K562 (cell line): Measurements from ENCODE around the gene EDEM2. TPM values are rescaled to one million over a fixed set of nuclear protein-coding genes. Genes with fewer than 3 reads are reported as not detected.

Source experiments
- CREB3L1 ChIP-seq: fragments of 450-650 bp; IDR thresholded peaks from 2 replicates; pipeline ENCODE4 v1.6.1; 2014; ENCODE audit warnings: low read depth, mild to moderate bottlenecking, moderate library complexity, borderline replicate concordance
- CTCF ChIP-seq, 3 experiments: IDR thresholded peaks in 2 of 3; conservative IDR thresholded peaks in 1 of 3; 2 replicates each; pipeline ENCODE4 v1.5.1; 2011 to 2012; ENCODE audit warnings: low read length in 3 of 3, mild to moderate bottlenecking in 3 of 3, control low read depth in 2 of 3, improper control_type of control experiment in 1 of 3, inconsistent platforms in 1 of 3, low read depth in 1 of 3, mixed read lengths in 1 of 3, moderate library complexity in 1 of 3; ENCODE audit not compliant: insufficient read depth in 2 of 3
- CUX1 ChIP-seq: fragments of 200-800 bp; sonication (Bioruptor generic); IDR thresholded peaks from 2 replicates; pipeline ENCODE4 v1.6.1; 2016; ENCODE audit warnings: missing genetic modification characterization, missing compliant biosample characterization
- DLX4 ChIP-seq: fragments of 250-450 bp; sonication (Bioruptor Pico); IDR thresholded peaks from 2 replicates; pipeline ENCODE4 v1.6.1; 2021; ENCODE audit warnings: mild to moderate bottlenecking
- FOSL1 ChIP-seq: fragments of 200-800 bp; sonication (Bioruptor generic); conservative IDR thresholded peaks from 2 replicates; pipeline ENCODE4 v1.6.1; 2016; ENCODE audit warnings: missing genetic modification characterization, missing compliant biosample characterization
- GABPB1 ChIP-seq: sonication (generic); formaldehyde crosslinking; IDR thresholded peaks from 2 replicates; pipeline ENCODE4 v1.8.0; 2022; ENCODE audit warnings: mild to moderate bottlenecking, missing genetic modification reagents
- KDM2B ChIP-seq: fragments of 250-450 bp; sonication (Bioruptor Pico); IDR thresholded peaks from 2 replicates; pipeline ENCODE4 v1.8.0; 2021; ENCODE audit warnings: mild to moderate bottlenecking, moderate library complexity
- SIN3A ChIP-seq, 2 experiments: fragments of 150-350 bp in 1 of 2; IDR thresholded peaks; 2 replicates each; pipeline ENCODE4 v1.6.1; 2011 to 2016; ENCODE audit warnings: borderline replicate concordance in 2 of 2, low read depth in 2 of 2, low read length in 2 of 2, mild to moderate bottlenecking in 2 of 2, moderate library complexity in 2 of 2; ENCODE audit not compliant: control insufficient read depth in 1 of 2
- SNIP1 ChIP-seq: fragments of 450-650 bp; IDR thresholded peaks from 2 replicates; pipeline ENCODE4 v1.7.1; 2017; ENCODE audit warnings: low read depth, mild to moderate bottlenecking
- TFAP4 ChIP-seq: sonication (generic); formaldehyde crosslinking; IDR thresholded peaks from 2 replicates; pipeline ENCODE4 v1.8.0; 2022; ENCODE audit warnings: missing genetic modification reagents, mild to moderate bottlenecking, moderate library complexity, borderline replicate concordance
- TSC22D4 ChIP-seq: fragments of 450-650 bp; IDR thresholded peaks from 2 replicates; pipeline ENCODE4 v1.6.1; 2016; ENCODE audit warnings: missing genetic modification characterization, missing biosample characterization, control low read depth
- USF1 ChIP-seq: sonication (generic); formaldehyde crosslinking; IDR thresholded peaks from 2 replicates; pipeline ENCODE4 v1.9.0; 2022; ENCODE audit warnings: mild to moderate bottlenecking, missing genetic modification reagents
- ZC3H11A ChIP-seq: IDR thresholded peaks from 2 replicates; pipeline ENCODE4 v1.6.1; 2012; ENCODE audit warnings: low read depth, low read length, improper control_type of control experiment
- ZNF384 ChIP-seq: IDR thresholded peaks from 2 replicates; pipeline ENCODE4 v1.6.1; 2012; ENCODE audit warnings: low read depth, low read length, improper control_type of control experiment
- ZNF431 ChIP-seq: sonication (generic); formaldehyde crosslinking; IDR thresholded peaks from 2 replicates; pipeline ENCODE4 v1.8.0; 2022; ENCODE audit warnings: mild to moderate bottlenecking, missing genetic modification reagents
- polyA plus RNA-seq, 8 experiments: library from polyadenylated mRNA; depleted of rRNA in 4 of 8; stranded (reverse) in 5 of 8; unstranded in 3 of 8; fragments of >200 nt; fragmentation: Nextera tagmentation in 2 of 8; fragmentation: Illumina TruSeq in 1 of 8; extraction: Ambion mirVana in 2 of 8; extraction: Trizol in 1 of 8; gene quantifications; 2 replicates each; pipeline versions ENCODE4 v1.2.1 to v1.2.3, GENCODE V29; 2011 to 2014; ENCODE audit warnings: inconsistent platforms in 1 of 8, missing spikeins in 1 of 8
- total RNA-seq, 7 experiments: library from RNA; depleted of rRNA in 6 of 7; stranded (reverse); fragments of >200 nt in 6 of 7; fragmentation: Illumina TruSeq in 2 of 7; extraction: Trizol in 2 of 7; gene quantifications; 2 replicates each; pipeline versions ENCODE4 v1.2.1 to v1.2.3, GENCODE V29; 2011 to 2021; ENCODE audit warnings: low replicate concordance in 1 of 7

EDEM2 gene
- total and polyA plus RNA-seq, 9 of the 15 experiments (the other 6 are each of a cell fraction or from before 2014, with no cell fraction given): 6.9 to 11.0 (median 9.7) TPM

GRCh38 chr20:35092524-35093266 is 54.4 kb downstream of the EDEM2 start, which contains the start of gene TRPC4AP (continued):
- TF ChIP-seq ZNF384: peak; percentile 44; the same call in 1 of the 2 replicates
- peak; percentile 99 for TF ChIP-seq CREB3L1
- peak; percentile 98 for TF ChIP-seq USF1 (CRISPR knock-in tag)
- TF ChIP-seq ZC3H11A: peak; percentile 61; the same call in 1 of the 2 replicates
- no peak for TF ChIP-seq ZNF431 (CRISPR knock-in tag)
- TF ChIP-seq GABPB1 (CRISPR knock-in tag): peak; percentile 85
- TF ChIP-seq TFAP4 (CRISPR knock-in tag): peak; percentile 90
- TF ChIP-seq FOSL1 (tag): peak; percentile 88
- no peak for TF ChIP-seq DLX4
- no peak for TF ChIP-seq SNIP1
- no peak for TF ChIP-seq CUX1 (CRISPR knock-in tag)
- TF ChIP-seq SIN3A (IDR thresholded peaks at IDR 0.05; ENCODE audit: borderline replicate concordance in 2 of 2, control insufficient read depth in 1 of 2, low read depth in 2 of 2, low read length in 2 of 2): peak; percentile 58 to 96; a peak in 1 of 4 replicates
- TF ChIP-seq CTCF (IDR thresholded peaks at IDR 0.05 in 2 of 3, conservative IDR thresholded peaks at IDR 0.05 in 1 of 3; ENCODE audit: insufficient read depth in 2 of 3, low read depth in 1 of 3, low read length in 3 of 3): peak; percentile 91 to 98 (median 96)
- TF ChIP-seq KDM2B (CRISPR knock-in tag): 0 out of 2 replicates have a peak, but pooled peaks have one; percentile 39
- TF ChIP-seq TSC22D4 (tag): no peak
